ENCODE results near the gene ERBB4. TPM values are rescaled to one million over a fixed set of nuclear protein-coding genes. Genes with fewer than 3 reads are reported as not detected.

ERBB4 gene
- total RNA-seq, 4 donors from 2014 or later: 1.6 to 5.7 (median 3.5) TPM

DNA sequence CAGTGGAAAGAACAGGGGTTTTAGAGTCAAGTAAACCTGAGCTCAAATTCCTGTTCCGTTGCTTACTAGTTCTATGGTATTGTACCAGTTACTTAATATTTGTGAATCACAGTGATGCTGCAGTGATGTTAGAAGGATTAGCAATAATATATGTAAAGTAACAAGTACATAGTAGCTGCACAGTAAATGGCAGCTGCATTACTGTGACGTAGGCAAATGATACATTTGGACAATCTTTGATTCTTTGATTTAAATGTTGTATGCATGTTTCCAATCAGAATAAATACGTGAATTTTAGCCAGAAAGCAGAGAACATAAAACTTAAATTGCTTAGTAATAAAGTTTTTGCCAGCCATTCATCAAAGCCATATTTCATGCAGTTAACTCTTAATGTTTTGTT, 243.0 kb downstream of the ERBB4 start:
- in situ Hi-C loops (cut with MboI; ENCODE audit: low sequenced_read_pairs in 4 of 4): no loop called here
- no peak for ATAC-seq
- no peak overlapping the region for H3K4me3 ChIP-seq
- TF ChIP-seq POLR2A (IDR thresholded peaks at IDR 0.05): no peak
- no peak for TF ChIP-seq CTCF (IDR thresholded peaks at IDR 0.05 in 4 of 5, conservative IDR thresholded peaks at IDR 0.05 in 1 of 5)
- no peaks in the 10 kb centered on the region for H3K36me3 ChIP-seq
- H3K27ac ChIP-seq: no peak overlapping the region
- H3K4me1 ChIP-seq: no peaks in the 10 kb centered on the region
- intact Hi-C loops (cut with DNase I; ENCODE audit: low total_unique reads): no loop called here
- no peaks in the 10 kb centered on the region for H3K27me3 ChIP-seq
- no peaks in the 10 kb centered on the region for H3K9me3 ChIP-seq
- DNase-seq: no peak

DNA sequence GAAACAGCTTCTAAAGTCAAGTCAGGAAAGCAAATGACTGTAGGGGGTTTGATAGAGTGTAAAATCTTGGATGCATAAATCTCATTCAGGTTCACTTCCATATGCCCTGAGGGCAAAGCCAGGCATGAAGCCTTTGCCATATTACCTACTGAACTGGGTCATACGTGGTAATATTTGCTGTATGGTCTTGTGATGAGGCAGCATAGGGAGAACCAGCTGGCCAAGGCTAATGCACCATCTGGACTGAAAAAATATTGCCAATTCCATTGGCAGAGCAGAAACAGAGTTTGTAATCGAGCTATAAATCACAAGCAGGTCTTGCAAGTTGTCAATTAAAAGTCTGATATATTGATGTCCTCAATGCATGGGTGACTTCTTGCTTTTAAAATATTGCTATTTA, 243.8 kb downstream of the ERBB4 start:
- DNase-seq: no peak
- H3K27me3 ChIP-seq: no peaks in the 10 kb centered on the region

GRCh38 chr2:212289301-212289700, 249.3 kb downstream of the ERBB4 start:
- Histone ChIP-seq H3K4me1 (no peaks in the 10 kb centered on the region), H3K4me3 (no peak overlapping the region), H3K36me3 (no peaks in the 10 kb centered on the region), H3K9me3 (no peaks in the 10 kb centered on the region), H3K27ac (no peak overlapping the region), H3K27me3 (no peaks in the 10 kb centered on the region)
- DNase-seq: no peak
- in situ Hi-C loops (cut with MboI; ENCODE audit: low sequenced_read_pairs in 4 of 4) (no loop called here), intact Hi-C loops (cut with DNase I; ENCODE audit: low total_unique reads) (no loop called here)
- ATAC-seq: no peak
- TF ChIP-seq POLR2A (IDR thresholded peaks at IDR 0.05): no peak
- TF ChIP-seq CTCF (IDR thresholded peaks at IDR 0.05 in 4 of 5, conservative IDR thresholded peaks at IDR 0.05 in 1 of 5): no peak

More for the DNA sequence above, 243.8 kb downstream of the ERBB4 start:
- ATAC-seq: no peak
- Histone ChIP-seq H3K36me3 (no peaks in the 10 kb centered on the region), H3K4me3 (no peak overlapping the region), H3K27ac (no peak overlapping the region), H3K9me3 (no peaks in the 10 kb centered on the region), H3K4me1 (no peaks in the 10 kb centered on the region)
- TF ChIP-seq CTCF (IDR thresholded peaks at IDR 0.05 in 4 of 5, conservative IDR thresholded peaks at IDR 0.05 in 1 of 5) (no peak), POLR2A (IDR thresholded peaks at IDR 0.05) (no peak)
- in situ Hi-C loops (cut with MboI; ENCODE audit: low sequenced_read_pairs in 4 of 4): no loop called here
- intact Hi-C loops (cut with DNase I; ENCODE audit: low total_unique reads): no loop called here

GRCh38 chr2:212288308-212288707, 250.3 kb downstream of the ERBB4 start:
- Histone ChIP-seq H3K27me3 (no peaks in the 10 kb centered on the region), H3K4me3 (no peak overlapping the region), H3K27ac (no peak overlapping the region), H3K36me3 (no peaks in the 10 kb centered on the region), H3K4me1 (no peaks in the 10 kb centered on the region), H3K9me3 (no peaks in the 10 kb centered on the region)
- no peak for DNase-seq
- ATAC-seq: no peak
- intact Hi-C loops (cut with DNase I; ENCODE audit: low total_unique reads) (no loop called here), in situ Hi-C loops (cut with MboI; ENCODE audit: low sequenced_read_pairs in 4 of 4) (no loop called here)
- TF ChIP-seq CTCF (IDR thresholded peaks at IDR 0.05 in 4 of 5, conservative IDR thresholded peaks at IDR 0.05 in 1 of 5) (no peak), POLR2A (IDR thresholded peaks at IDR 0.05) (no peak)

- Histone ChIP-seq H3K36me3 (no peaks in the 10 kb centered on the region), H3K27ac (no peak overlapping the region), H3K9me3 (no peaks in the 10 kb centered on the region), H3K4me1 (no peaks in the 10 kb centered on the region), H3K4me3 (no peak overlapping the region), H3K27me3 (no peaks in the 10 kb centered on the region)
- no peak for ATAC-seq
- TF ChIP-seq POLR2A (IDR thresholded peaks at IDR 0.05) (no peak), CTCF (IDR thresholded peaks at IDR 0.05 in 4 of 5, conservative IDR thresholded peaks at IDR 0.05 in 1 of 5) (no peak)
- intact Hi-C loops (cut with DNase I; ENCODE audit: low total_unique reads): no loop called here
- DNase-seq: no peak
- in situ Hi-C loops (cut with MboI; ENCODE audit: low sequenced_read_pairs in 4 of 4): no loop called here
These were observed 254.4 kb downstream of the ERBB4 start for GRCh38 chr2:212284166-212284565.

Measured in gastrocnemius medialis (tissue), 4 donors.